ENCODE measurements around the gene MROH7.

The MROH7 gene

GRCh38 chr1:54758678-54759348 is 117.2 kb downstream of the MROH7 start:
- no peaks in the 10 kb centered on the region for H4K20me1 ChIP-seq (ENCODE audit: insufficient read depth, low read length, poor library complexity, severe bottlenecking)
- H3K4me1 ChIP-seq (ENCODE audit: insufficient read depth, low read length, poor library complexity, severe bottlenecking) = peaks cover 13% of the 10 kb centered on the region
- no peaks in the 10 kb centered on the region for H3K9me3 ChIP-seq (ENCODE audit: insufficient read depth, low read depth, low read length)
- TF ChIP-seq CTCF (conservative IDR thresholded peaks at IDR 0.05; ENCODE audit: low read length) = no peak
- no peak for TF ChIP-seq EZH2phosphoT487 (IDR thresholded peaks at IDR 0.05; ENCODE audit: borderline replicate concordance)
- no peak overlapping the region for H3K4me2 ChIP-seq (ENCODE audit: low read depth, low read length, poor library complexity, severe bottlenecking)
- H3K9ac ChIP-seq (ENCODE audit: low read depth, low read length, poor library complexity, severe bottlenecking) = no peak overlapping the region
- no peaks in the 10 kb centered on the region for H3F3A ChIP-seq (ENCODE audit: low read depth)
- no peak overlapping the region for H3K4me3 ChIP-seq (ENCODE audit: low read length, poor library complexity, severe bottlenecking)
- peaks cover 12% of the 10 kb centered on the region for H3K79me2 ChIP-seq (ENCODE audit: insufficient read depth, low read length)
- H3K9me2 ChIP-seq (replicated peaks; ENCODE audit: low read depth, low read length) = no peaks in the 10 kb centered on the region
- no peak overlapping the region for H2AFZ ChIP-seq (ENCODE audit: low read length)
- no peaks in the 10 kb centered on the region for H3K27me3 ChIP-seq (ENCODE audit: insufficient read depth, low read length, poor library complexity, severe bottlenecking)
- H3K36me3 ChIP-seq (ENCODE audit: insufficient read depth, low read length) = peaks cover 6% of the 10 kb centered on the region; the same call in 1 of the 2 replicates
